HG02884 (cell line): Measurements from ENCODE around the gene TBC1D10A.

Experiments used
- ATAC-seq: cut with Tn5 transposase; IDR thresholded peaks from one replicate; pipeline ENCODE4 v1.9.1; 2021; ENCODE audit warnings: mild to moderate bottlenecking, moderate library complexity; ENCODE audit not compliant: unreplicated experiment

TBC1D10A gene

GRCh38 chr22:30249049-30250038, 77.4 kb downstream of the TBC1D10A start:
- ATAC-seq, result no peak

- no peak for ATAC-seq
Observed at GRCh38 chr22:30248484-30248883, 78.3 kb downstream of the TBC1D10A start.

DNA sequence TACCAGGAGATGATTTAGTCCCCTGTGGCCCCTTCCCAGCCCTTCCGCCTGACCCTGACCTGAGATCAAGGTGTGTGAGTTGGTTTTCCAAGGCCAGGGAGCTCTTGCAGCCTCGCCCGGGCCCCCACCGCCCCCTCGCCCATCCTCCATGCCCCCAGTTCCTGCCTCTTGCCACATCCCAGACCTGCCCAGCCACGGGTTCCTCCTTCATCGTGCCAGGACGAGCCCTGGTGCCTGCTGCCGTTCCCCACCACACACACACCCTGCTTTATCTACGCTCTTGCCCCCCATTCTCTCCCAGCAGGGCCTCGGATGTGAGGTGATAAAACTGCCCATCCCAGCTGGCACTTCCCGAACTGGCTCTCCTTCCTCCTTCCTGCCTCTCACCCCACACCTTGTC, 78.8 kb downstream of the TBC1D10A start:
- ATAC-seq, result no peak

- no peak for ATAC-seq
Observed at GRCh38 chr22:30247561-30247960, 79.2 kb downstream of the TBC1D10A start.

GRCh38 chr22:30246814-30247376, 79.8 kb downstream of the TBC1D10A start:
- no peak for ATAC-seq

DNA sequence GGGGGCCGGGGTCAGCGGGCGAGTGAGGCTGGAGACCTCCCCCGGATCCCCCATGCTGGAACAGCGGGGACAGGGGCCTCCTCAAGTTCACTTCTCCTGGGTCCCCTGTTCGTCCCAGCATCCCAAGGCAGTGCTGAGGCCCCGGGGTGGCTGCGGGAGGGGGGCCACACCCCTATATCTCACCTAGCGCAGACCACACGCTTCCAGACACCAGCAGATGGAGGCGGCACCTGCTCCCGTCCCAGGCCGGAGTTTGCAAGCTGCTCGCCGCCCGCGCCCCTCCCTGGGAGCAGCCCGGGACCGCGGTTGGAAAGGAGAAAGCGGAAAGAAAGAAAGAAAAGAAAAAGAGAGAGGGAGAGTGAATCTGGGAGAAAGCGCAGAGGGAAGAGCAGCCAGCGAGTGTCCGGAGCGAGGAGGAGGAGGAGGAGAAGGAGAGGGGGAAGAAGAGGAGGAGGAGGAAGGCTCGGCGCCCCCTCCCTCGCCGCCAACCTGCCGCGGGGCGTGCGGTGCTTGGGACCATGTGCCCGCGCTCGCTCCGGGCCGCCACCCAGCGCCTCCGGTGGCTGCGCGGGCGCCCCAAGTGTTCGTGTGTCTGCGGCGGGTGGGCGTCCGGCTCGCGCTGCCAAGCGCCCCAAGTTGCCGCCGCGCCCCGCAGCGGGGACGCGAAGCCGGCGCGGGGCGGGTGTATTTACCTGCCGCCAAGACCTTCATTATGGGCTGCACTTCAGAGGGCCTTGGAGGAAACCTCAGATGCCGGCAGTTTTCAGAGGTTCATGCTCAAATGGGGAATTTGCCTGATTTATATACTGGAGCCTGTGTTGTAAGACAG, 80.5 kb downstream of the TBC1D10A start, which contains the start of gene LIF:
Gene LIF (minus strand): TSS at position 775 of the 829 bp plus-strand sequence. CDS start 64 bp downstream, at position 711.
- ATAC-seq, result no peak

GRCh38 chr22:30245181-30245984, 81.4 kb downstream of the TBC1D10A start:
- no peak for ATAC-seq

GRCh38 chr22:30244641-30245040, 82.1 kb downstream of the TBC1D10A start:
- ATAC-seq, result no peak

DNA sequence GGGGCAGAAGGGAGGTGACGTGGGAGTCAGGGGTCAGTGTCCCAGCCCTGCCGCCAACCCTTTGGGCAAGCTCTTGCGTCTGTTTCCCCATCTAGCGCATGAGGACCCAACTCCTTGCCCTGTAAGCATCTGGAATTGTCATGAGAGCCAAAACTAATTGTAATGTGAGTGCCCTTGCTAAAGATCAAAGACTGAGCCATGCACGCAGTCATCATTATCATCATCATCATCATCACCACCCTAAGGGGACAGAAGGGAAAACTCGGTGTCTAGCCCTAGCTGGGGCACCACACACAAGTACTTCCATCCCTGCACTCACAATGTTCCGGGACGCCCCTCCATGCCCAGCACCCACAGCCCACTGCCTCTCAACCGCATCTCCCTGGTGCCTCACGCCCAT, 82.7 kb downstream of the TBC1D10A start:
- no peak for ATAC-seq

- no peak for ATAC-seq
Observed at GRCh38 chr22:30243661-30244060, 83.1 kb downstream of the TBC1D10A start.
